ENCODE measurements around the gene VGF.
"Not testable (repeated sequence)": the region's sequence is repeated elsewhere in the genome, so short reads cannot be mapped to it uniquely, and the experiment has no call there.

VGF gene

DNA sequence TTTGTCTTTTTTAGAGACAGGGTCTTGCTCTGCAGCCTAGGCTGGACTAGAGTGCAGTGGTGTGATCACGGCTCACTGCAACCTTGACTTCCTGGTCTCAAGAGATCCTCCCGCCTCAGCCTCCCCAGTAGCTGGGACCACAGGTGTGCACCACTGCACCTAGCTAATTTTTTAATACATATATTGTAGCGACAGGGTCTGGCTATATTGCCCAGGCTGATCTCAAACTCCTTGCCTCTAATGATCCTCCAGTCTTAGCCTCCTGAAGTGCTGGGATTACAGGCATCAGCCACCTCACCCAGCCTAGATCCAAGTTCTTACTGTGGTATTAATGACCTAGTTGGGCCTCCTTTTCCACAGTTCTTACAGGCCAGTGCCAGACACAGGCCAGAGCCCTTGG lies 50.2 kb downstream of the VGF start:
- DNase-seq (ENCODE audit: low read depth), result no peak

DNA sequence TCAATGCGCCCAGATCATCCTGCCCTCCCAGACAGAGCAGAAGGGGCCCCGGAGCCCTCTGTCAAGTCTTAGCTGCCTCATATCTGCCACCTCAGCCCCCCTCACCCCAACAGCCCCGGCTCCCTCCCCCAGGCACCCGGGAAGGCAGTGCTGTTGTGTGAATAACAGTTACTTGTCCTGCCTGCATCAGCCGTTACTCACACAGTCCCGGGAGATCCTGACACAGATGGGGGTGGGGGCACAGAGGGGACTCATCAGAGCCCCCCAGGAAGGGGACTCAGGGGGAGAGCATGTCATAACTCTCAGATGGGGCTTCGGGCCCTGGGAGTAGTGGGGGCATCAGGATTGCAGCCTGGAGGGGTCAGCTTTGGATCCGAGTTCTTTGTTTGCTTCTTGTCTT lies 50.9 kb downstream of the VGF start:
- no peak for DNase-seq (ENCODE audit: low read depth)

DNA sequence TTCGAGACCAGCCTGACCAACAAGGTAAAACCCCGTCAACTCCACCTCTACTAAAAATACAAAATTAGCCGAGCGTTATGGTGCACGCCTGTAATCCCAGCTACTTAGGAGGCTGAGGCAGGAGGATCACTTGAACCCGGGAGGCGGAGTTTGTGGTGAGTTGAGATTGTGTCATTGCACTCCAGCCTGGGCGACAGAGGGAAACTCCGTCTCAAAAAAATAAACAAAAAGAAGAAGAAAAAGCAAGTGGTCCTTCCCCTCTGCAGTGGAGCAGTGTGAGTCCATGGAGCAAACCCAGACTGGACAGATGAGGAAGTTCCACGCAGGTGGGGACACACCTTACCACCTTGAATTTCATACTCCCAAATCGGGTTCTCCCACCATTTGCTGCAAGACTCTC lies 51.5 kb downstream of the VGF start:
- DNase-seq (ENCODE audit: low read depth), result no peak

DNA sequence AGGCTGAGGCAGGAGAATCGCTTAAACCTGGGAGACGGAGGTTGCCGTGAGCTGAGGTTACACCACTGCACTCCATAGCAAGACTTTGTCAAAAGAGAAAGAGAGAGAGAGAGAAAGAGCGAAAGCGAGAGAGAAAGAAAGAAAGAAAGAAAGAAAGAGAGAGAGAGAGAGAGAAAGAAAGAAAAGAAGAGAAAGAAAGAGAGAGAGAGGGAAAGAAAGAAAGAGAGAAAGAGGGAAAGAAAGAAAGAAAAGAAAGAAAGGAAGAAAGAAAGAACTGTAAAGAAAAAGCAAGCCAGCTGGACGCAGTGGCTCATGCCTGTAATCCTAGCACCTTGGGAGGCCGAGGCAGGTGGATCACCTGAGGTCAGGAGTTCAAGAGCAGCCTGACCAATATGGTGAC lies 52.2 kb downstream of the VGF start:
- DNase-seq (ENCODE audit: low read depth), result not testable (repeated sequence)
